H9 (cell line): ENCODE measurements around the gene KLF13. TPM values are rescaled to one million over a fixed set of nuclear protein-coding genes. Genes with fewer than 3 reads are reported as not detected.

Experiments used
- DNase-seq: peaks from one replicate; pipeline ENCODE4 v3.0.0-alpha.2; 2017
- H2AFZ ChIP-seq: one replicate; pipeline ENCODE4 v1.6.1; 2013; ENCODE audit warnings: mild to moderate bottlenecking, low read length, control low read depth, moderate library complexity
- H2AK5ac ChIP-seq: 2 replicates; pipeline ENCODE4 v1.6.1; 2013; ENCODE audit warnings: low read length, control low read depth, mixed read lengths; ENCODE audit not compliant: insufficient read length
- H2BK120ac ChIP-seq: one replicate; pipeline ENCODE4 v1.6.1; 2013; ENCODE audit warnings: low read depth, mild to moderate bottlenecking, low read length, control low read depth, inconsistent platforms; ENCODE audit not compliant: poor library complexity, severe bottlenecking
- H2BK12ac ChIP-seq: 2 replicates; pipeline ENCODE4 v1.6.1; 2013; ENCODE audit warnings: low read length, control low read depth, mixed read lengths, low read depth; ENCODE audit not compliant: insufficient read length
- H2BK15ac ChIP-seq: 2 replicates; pipeline ENCODE4 v1.6.1; 2013; ENCODE audit warnings: low read depth, low read length, control low read depth
- H2BK20ac ChIP-seq: one replicate; pipeline ENCODE4 v1.6.1; 2013; ENCODE audit warnings: low read depth, mild to moderate bottlenecking, low read length, control low read depth, inconsistent platforms; ENCODE audit not compliant: poor library complexity, severe bottlenecking
- H2BK5ac ChIP-seq: 2 replicates; pipeline ENCODE4 v1.6.1; 2013; ENCODE audit warnings: low read length, control low read depth, mixed read lengths; ENCODE audit not compliant: insufficient read length
- H3K14ac ChIP-seq: 2 replicates; pipeline ENCODE4 v1.6.1; 2013; ENCODE audit warnings: low read length, control low read depth; ENCODE audit not compliant: insufficient read depth
- H3K18ac ChIP-seq: 2 replicates; pipeline ENCODE4 v1.6.1; 2013; ENCODE audit warnings: low read depth, mild to moderate bottlenecking, mixed read lengths, low read length, control low read depth; ENCODE audit not compliant: insufficient read length
- H3K23ac ChIP-seq: 2 replicates; pipeline ENCODE4 v1.6.1; 2013; ENCODE audit warnings: low read length, control low read depth, mixed read lengths, low read depth; ENCODE audit not compliant: insufficient read length
- H3K23me2 ChIP-seq: 2 replicates; pipeline ENCODE4 v1.6.1; 2013; ENCODE audit warnings: low read depth, mild to moderate bottlenecking, mixed read lengths, low read length, control low read depth; ENCODE audit not compliant: insufficient read length, poor library complexity, severe bottlenecking
- H3K27ac ChIP-seq: 2 replicates; pipeline ENCODE4 v1.5.1; 2013; ENCODE audit warnings: low read length, control low read depth, mixed read lengths, low read depth; ENCODE audit not compliant: insufficient read length
- H3K27me3 ChIP-seq: 2 replicates; pipeline ENCODE4 v1.6.1; 2013; ENCODE audit warnings: low read length, control low read depth, inconsistent platforms; ENCODE audit not compliant: insufficient read depth
- H3K4ac ChIP-seq: 2 replicates; pipeline ENCODE4 v1.6.1; 2013; ENCODE audit warnings: low read depth, mild to moderate bottlenecking, control low read depth, inconsistent platforms, low read length, moderate library complexity
- H3K4me1 ChIP-seq: 2 replicates; pipeline ENCODE4 v1.6.1; 2013; ENCODE audit warnings: low read length, control low read depth, inconsistent platforms; ENCODE audit not compliant: insufficient read depth
- H3K4me2 ChIP-seq: 2 replicates; pipeline ENCODE4 v1.6.1; 2013; ENCODE audit warnings: low read length, control low read depth, mixed read lengths; ENCODE audit not compliant: insufficient read length, insufficient read depth
- H3K56ac ChIP-seq: 2 replicates; pipeline ENCODE4 v1.6.1; 2013; ENCODE audit warnings: low read depth, mild to moderate bottlenecking, mixed read lengths, low read length, control low read depth; ENCODE audit not compliant: insufficient read length
- H3K79me1 ChIP-seq: 2 replicates; pipeline ENCODE4 v1.6.1; 2013; ENCODE audit warnings: low read depth, mild to moderate bottlenecking, moderate library complexity, low read length, control low read depth, inconsistent platforms; ENCODE audit not compliant: insufficient read depth, poor library complexity, severe bottlenecking
- H3K79me2 ChIP-seq: 2 replicates; pipeline ENCODE4 v1.6.1; 2013; ENCODE audit warnings: low read length, control low read depth, inconsistent platforms; ENCODE audit not compliant: insufficient read depth
- H3K9ac ChIP-seq: 2 replicates; pipeline ENCODE4 v1.6.1; 2013; ENCODE audit warnings: low read length, control low read depth, mixed read lengths; ENCODE audit not compliant: insufficient read length; ENCODE audit errors: extremely low read depth
- H3K9me3 ChIP-seq: one replicate; pipeline ENCODE4 v1.6.1; 2013; ENCODE audit warnings: low read depth, low read length, inconsistent platforms; ENCODE audit not compliant: control insufficient read depth
- H3T11ph ChIP-seq: one replicate; pipeline ENCODE4 v1.6.1; 2013; ENCODE audit warnings: mild to moderate bottlenecking, low read length, control low read depth, inconsistent platforms
- H4K20me1 ChIP-seq: one replicate; pipeline ENCODE4 v1.6.1; 2013; ENCODE audit not compliant: control insufficient read depth, insufficient read length, insufficient read depth
- H4K5ac ChIP-seq: 2 replicates; pipeline ENCODE4 v1.6.1; 2013; ENCODE audit warnings: low read depth, mild to moderate bottlenecking, mixed read lengths, low read length, control low read depth; ENCODE audit not compliant: insufficient read length
- H4K8ac ChIP-seq: replicated peaks from 2 replicates; pipeline ENCODE4 v1.6.1; 2013; ENCODE audit warnings: low read length, control low read depth, mixed read lengths, low read depth; ENCODE audit not compliant: insufficient read length
- H4K91ac ChIP-seq: 2 replicates; pipeline ENCODE4 v1.6.1; 2013; ENCODE audit warnings: low read depth, mild to moderate bottlenecking, moderate library complexity, mixed read lengths, low read length, control low read depth; ENCODE audit not compliant: insufficient read length
- H3K27ac Mint-ChIP-seq, 3 experiments: 2 replicates in 2 of 3; 3 replicates in 1 of 3; pipeline ENCODE4 v1.8.0; 2020 to 2021; ENCODE audit warnings: mixed read lengths in 3 of 3, mild to moderate bottlenecking in 1 of 3, moderate library complexity in 1 of 3
- H3K27me3 Mint-ChIP-seq: 2 replicates; pipeline ENCODE4 v1.8.0; 2021; ENCODE audit warnings: low read depth, mild to moderate bottlenecking, moderate library complexity, mixed read lengths
- H3K36me3 Mint-ChIP-seq, 3 experiments: 2 replicates in 2 of 3; 3 replicates in 1 of 3; pipeline ENCODE4 v1.8.0; 2020 to 2021; ENCODE audit warnings: low read depth in 3 of 3, mixed read lengths in 3 of 3; ENCODE audit not compliant: insufficient read depth in 1 of 3
- H3K4me1 Mint-ChIP-seq, 2 experiments: 2 replicates each; pipeline ENCODE4 v1.8.0; 2020; ENCODE audit warnings: mixed read lengths in 2 of 2
- H3K4me3 Mint-ChIP-seq, 2 experiments: 2 replicates in 1 of 2; 3 replicates in 1 of 2; pipeline ENCODE4 v1.8.0; 2020 to 2021; ENCODE audit warnings: mild to moderate bottlenecking in 2 of 2, mixed read lengths in 2 of 2, moderate library complexity in 1 of 2
- H3K9me3 Mint-ChIP-seq, 2 experiments: 2 replicates in 1 of 2; 3 replicates in 1 of 2; pipeline ENCODE4 v1.8.0; 2020; ENCODE audit warnings: mild to moderate bottlenecking in 2 of 2, mixed read lengths in 2 of 2, moderate library complexity in 1 of 2
- CTCF ChIP-seq: fragments of 200-600 bp; sonication (generic); conservative IDR thresholded peaks from 3 replicates; pipeline ENCODE4 v1.8.0; 2021; ENCODE audit warnings: antibody characterized with exemption, mild to moderate bottlenecking
- WGBS: extraction: QIAGEN DNeasy Blood & Tissue Kit; methylation state at CpG from one replicate; pipeline ENCODE4 v1.1.7; 2013; ENCODE audit warnings: missing lambda C conversion rate, low lambda C conversion rate, mixed read lengths; ENCODE audit not compliant: insufficient read length; ENCODE audit errors: extremely low coverage; 5-methylcytosine and 5-hydroxymethylcytosine counted together
- total RNA-seq: library from RNA; stranded (reverse); gene quantifications from 2 replicates; pipeline ENCODE4 v1.2.1, GENCODE V29; 2021

KLF13 gene
- total RNA-seq, 1 experiment from 2014 or later: 33.4 TPM

GRCh38 chr15:31345606-31346366 is 19.2 kb downstream of the KLF13 start:
- H3K79me1 ChIP-seq: no peaks in the 10 kb centered on the region
- H2BK12ac ChIP-seq: no peak overlapping the region
- no peaks in the 10 kb centered on the region for H3K9me3 ChIP-seq
- no peaks in the 10 kb centered on the region for H3K27me3 ChIP-seq
- no peak overlapping the region for H3K56ac ChIP-seq
- H3K9ac ChIP-seq: no peak overlapping the region
- no peaks in the 10 kb centered on the region for H3K4me1 ChIP-seq
- no peak overlapping the region for H4K8ac ChIP-seq
- H2AFZ ChIP-seq: no peak overlapping the region
- no peaks in the 10 kb centered on the region for H3K9me3 Mint-ChIP-seq
- no peak overlapping the region for H3T11ph ChIP-seq
- H3K18ac ChIP-seq: no peak overlapping the region
- H3K23me2 ChIP-seq: no peaks in the 10 kb centered on the region
- H3K79me2 ChIP-seq: peaks cover 4% of the 10 kb centered on the region; the same call in 1 of the 2 replicates
- no peak overlapping the region; a peak in 1 of 7 replicates for H3K27ac Mint-ChIP-seq
- H4K5ac ChIP-seq: no peak overlapping the region
- no peak for TF ChIP-seq CTCF
- no peak overlapping the region for H3K27ac ChIP-seq
- no peak overlapping the region for H2BK5ac ChIP-seq
- H3K27me3 Mint-ChIP-seq: no peaks in the 10 kb centered on the region
- peak overlapping the region; percentile 41 for H3K14ac ChIP-seq
- H4K91ac ChIP-seq: no peak overlapping the region
- H3K4me1 Mint-ChIP-seq: peaks cover 38 to 44% of the 10 kb centered on the region in 2 experiments
- H3K36me3 Mint-ChIP-seq: peaks cover 0 to 2% (median 0%) of the 10 kb centered on the region in 3 experiments; a peak in 1 of 7 replicates
- H3K4me3 Mint-ChIP-seq: no peak overlapping the region
- H3K4me2 ChIP-seq: no peak overlapping the region
- H4K20me1 ChIP-seq: peaks cover 3% of the 10 kb centered on the region
- WGBS: no CpG with 5 or more reads among the region's 19 CpGs
- H3K23ac ChIP-seq: no peak overlapping the region
- no peak overlapping the region for H2BK120ac ChIP-seq
- no peak overlapping the region for H2AK5ac ChIP-seq
- H2BK15ac ChIP-seq: no peak overlapping the region
- no peak for DNase-seq
- no peak overlapping the region for H3K4ac ChIP-seq
- no peak overlapping the region for H2BK20ac ChIP-seq
